ENCODE results near the gene MYBPC2. TPM values are rescaled to one million over a fixed set of nuclear protein-coding genes. Genes with fewer than 3 reads are reported as not detected.

Gene MYBPC2
- total and polyA plus RNA-seq, 10 donors = 0.28 to 1.7 (median 0.42) TPM; not detected in 2

GRCh38 chr19:50512999-50513745, 80.5 kb downstream of the MYBPC2 start:
- peaks cover 0 to 46% (median 5%) of the 10 kb centered on the region in 7 donors for H3K27me3 ChIP-seq (replicated peaks in 1 of 7)
- peak; percentile 64 for DNase-seq
- intact Hi-C loops (cut with DNase I; ENCODE audit: low total_unique reads) = no loop called here
- H3K9me3 ChIP-seq = no peaks in the 10 kb centered on the region
- peaks cover 0 to 20% (median 13%) of the 10 kb centered on the region in 6 donors for H3K4me1 ChIP-seq
- no peaks in the 10 kb centered on the region for H3K36me3 ChIP-seq
- TF ChIP-seq, protein P1, sequence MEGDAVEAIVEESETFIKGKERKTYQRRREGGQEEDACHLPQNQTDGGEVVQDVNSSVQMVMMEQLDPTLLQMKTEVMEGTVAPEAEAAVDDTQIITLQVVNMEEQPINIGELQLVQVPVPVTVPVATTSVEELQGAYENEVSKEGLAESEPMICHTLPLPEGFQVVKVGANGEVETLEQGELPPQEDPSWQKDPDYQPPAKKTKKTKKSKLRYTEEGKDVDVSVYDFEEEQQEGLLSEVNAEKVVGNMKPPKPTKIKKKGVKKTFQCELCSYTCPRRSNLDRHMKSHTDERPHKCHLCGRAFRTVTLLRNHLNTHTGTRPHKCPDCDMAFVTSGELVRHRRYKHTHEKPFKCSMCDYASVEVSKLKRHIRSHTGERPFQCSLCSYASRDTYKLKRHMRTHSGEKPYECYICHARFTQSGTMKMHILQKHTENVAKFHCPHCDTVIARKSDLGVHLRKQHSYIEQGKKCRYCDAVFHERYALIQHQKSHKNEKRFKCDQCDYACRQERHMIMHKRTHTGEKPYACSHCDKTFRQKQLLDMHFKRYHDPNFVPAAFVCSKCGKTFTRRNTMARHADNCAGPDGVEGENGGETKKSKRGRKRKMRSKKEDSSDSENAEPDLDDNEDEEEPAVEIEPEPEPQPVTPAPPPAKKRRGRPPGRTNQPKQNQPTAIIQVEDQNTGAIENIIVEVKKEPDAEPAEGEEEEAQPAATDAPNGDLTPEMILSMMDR (IDR thresholded peaks at IDR 0.05 in 8 of 11, conservative IDR thresholded peaks at IDR 0.05 in 3 of 11) = no peak
- TF ChIP-seq POLR2A (IDR thresholded peaks at IDR 0.05) (no peak), POLR2AphosphoS5 (IDR thresholded peaks at IDR 0.05) (no peak)
- H3K27ac ChIP-seq = no peak overlapping the region
- no peak overlapping the region for H3K4me3 ChIP-seq
- WGBS, 5 donors = 70 to 80% (median 72%) methylated on average over 12 of the region's 12 CpGs

DNA sequence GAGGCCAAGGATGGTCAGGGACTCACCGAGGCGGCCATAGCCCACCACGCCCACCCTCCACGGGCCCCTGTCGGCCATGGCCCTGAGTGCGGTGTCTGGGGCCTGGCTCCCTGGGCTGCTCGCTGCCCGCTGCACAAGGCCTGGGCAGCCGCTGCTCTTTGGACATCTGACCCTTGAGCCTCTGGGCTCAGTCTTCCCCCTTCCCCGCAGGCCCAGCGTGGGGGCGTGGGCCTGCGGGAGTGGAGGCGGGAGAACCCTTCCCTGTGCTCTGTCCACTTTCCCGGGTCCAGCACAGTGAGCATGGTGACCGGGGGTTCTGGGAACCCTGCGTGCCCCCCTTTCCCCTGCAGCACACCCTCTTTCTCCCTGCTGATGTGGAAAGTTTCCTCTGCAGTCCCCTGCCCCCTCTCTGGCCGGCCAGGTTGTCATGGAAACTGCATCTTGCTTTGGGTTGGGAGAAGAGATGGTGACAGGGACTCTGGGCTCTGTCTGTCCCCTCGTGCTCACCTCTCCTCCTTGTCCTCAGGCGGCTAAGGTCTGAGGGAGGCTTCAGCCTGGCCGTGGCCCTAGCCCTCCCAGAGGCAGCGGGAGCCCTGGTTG, 81.2 kb downstream of the MYBPC2 start, which contains the start of gene ASPDH:
Gene ASPDH, minus strand, starts transcription at position 168 of the 600 bp plus-strand sequence. Its CDS starts 90 bp downstream, at position 78.
- H3K4me3 ChIP-seq = no peak within 1 kb of the TSS
- intact Hi-C loops (cut with DNase I; ENCODE audit: low total_unique reads) = no loop called here
- H3K4me1 ChIP-seq = peaks cover 0 to 20% (median 13%) of the 10 kb centered on the region in 6 donors
- H3K36me3 ChIP-seq = no peaks in the 10 kb centered on the region
- DNase-seq = peak; percentile 81
- no peak within 1 kb of the TSS for H3K27ac ChIP-seq
- TF ChIP-seq, protein P1 (IDR thresholded peaks at IDR 0.05 in 8 of 11, conservative IDR thresholded peaks at IDR 0.05 in 3 of 11) = no peak
- peak in 1 of 3 donors; percentile 5 for TF ChIP-seq POLR2AphosphoS5 (IDR thresholded peaks at IDR 0.05)
- TF ChIP-seq POLR2A (IDR thresholded peaks at IDR 0.05) = no peak
- peaks cover 0 to 52% (median 5%) of the 10 kb centered on the region in 7 donors for H3K27me3 ChIP-seq (replicated peaks in 1 of 7)
- 53 to 72% (median 58%) methylated on average over 18 to 22 of the region's 22 CpGs for WGBS, 5 donors
- H3K9me3 ChIP-seq = no peaks in the 10 kb centered on the region

DNA sequence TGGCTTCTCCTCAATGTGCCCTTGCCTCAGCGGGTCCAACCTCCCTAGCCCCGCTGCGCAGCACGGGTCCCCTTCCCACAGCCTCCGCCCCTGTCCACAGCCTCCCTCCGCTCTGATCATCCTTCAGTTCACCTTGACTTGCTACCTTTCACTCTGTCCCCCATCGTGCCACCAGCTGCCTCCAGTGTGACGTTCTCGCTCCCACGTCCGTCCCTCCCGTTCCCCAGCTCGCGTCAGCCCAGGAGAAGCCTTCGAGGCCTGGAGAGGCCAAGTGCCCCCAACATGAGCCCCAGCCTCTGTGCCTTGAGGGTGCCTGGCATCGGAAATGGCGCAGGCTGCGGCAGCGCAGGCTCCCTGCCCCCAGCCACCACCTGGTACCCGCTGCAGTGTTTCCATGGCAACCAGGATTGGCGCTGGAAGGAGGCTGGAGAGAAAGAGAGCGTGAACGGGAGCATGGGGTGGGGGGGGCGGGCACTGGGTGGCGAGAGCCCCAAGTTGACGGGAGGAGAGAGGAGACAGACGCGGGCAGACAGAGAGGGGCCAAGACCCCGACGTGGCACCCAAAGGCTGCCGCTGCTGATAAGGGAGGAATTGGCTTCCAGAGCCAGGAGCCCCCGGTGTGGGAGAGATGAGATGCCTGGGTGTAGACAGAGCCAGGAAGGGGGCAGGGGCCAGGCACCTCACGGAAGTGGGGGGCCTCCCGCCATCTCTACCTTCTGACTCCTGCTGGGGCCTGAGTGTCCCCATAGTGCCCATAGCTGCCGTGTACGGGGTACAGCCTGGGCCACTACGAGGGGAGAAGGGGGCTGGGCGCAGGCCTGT, 81.9 kb downstream of the MYBPC2 start:
- TF ChIP-seq POLR2AphosphoS5 (IDR thresholded peaks at IDR 0.05) = peak in 2 of 3 donors; percentile 9 to 42
- TF ChIP-seq, protein P1 (IDR thresholded peaks at IDR 0.05 in 8 of 11, conservative IDR thresholded peaks at IDR 0.05 in 3 of 11) = no peak
- H3K9me3 ChIP-seq = no peaks in the 10 kb centered on the region

More for the DNA sequence above, 81.9 kb downstream of the MYBPC2 start:
- Histone ChIP-seq H3K4me3 (no peak overlapping the region), H3K27ac (no peak overlapping the region), H3K4me1 (peaks cover 0 to 20% (median 13%) of the 10 kb centered on the region in 6 donors), H3K27me3 (replicated peaks in 1 of 7) (peaks cover 0 to 60% (median 5%) of the 10 kb centered on the region in 7 donors), H3K36me3 (no peaks in the 10 kb centered on the region)
- 43 to 63% (median 52%) methylated on average over 35 to 38 of the region's 38 CpGs for WGBS, 5 donors
- intact Hi-C loops (cut with DNase I; ENCODE audit: low total_unique reads) = no loop called here
- DNase-seq = peak; percentile 74

Data from spleen (tissue), 11 donors.